ENCODE results near the gene PROSER3. TPM values are rescaled to one million over a fixed set of nuclear protein-coding genes. Genes with fewer than 3 reads are reported as not detected.

PROSER3 gene
- polyA plus RNA-seq, 1 donor (not counting 4 experiments of a cell fraction or from before 2014, with no cell fraction given), result 5.5 TPM

DNA sequence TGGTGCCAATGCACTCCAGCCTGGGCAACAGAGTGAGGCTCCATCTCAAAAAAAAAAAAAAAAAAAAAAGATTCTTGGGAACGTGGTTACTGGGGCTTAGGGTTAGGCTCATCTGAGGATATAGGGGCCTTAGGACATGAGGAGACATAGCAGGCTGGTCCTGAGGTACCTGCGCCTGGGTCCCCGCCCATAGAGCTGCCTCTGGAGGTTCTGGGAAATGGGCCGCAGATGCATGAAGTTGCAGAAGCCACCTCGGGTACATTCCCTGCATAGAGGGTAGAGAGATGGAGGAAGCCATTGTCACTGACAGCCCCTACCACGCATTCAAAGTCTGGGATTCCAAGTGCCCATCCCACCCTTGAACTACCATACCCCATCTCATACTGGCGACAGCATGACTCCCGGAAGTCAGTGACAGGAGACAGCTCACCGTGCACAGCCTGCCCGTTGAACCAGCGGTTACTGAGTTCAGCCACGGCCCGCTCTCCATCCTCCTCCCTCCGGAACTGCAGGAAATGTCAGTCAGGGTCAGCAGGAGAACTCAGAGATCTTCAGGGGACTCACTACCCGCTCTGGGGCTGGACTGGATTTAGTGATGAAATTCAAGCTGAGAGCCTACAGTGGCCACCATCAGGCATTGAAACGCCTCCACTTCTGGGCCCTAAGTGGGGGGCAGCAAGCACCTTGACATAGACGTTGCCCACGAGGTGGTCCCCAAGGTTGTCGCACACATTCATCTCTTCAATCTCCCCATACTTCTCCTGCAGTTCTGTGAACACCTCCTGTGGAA, 14.1 kb upstream of the PROSER3 start:
- H3K79me2 ChIP-seq (ENCODE audit: control insufficient read depth, insufficient read depth, low read length), result peaks cover 18% of the 10 kb centered on the region
- H3K4me2 ChIP-seq (ENCODE audit: control insufficient read depth, extremely low read depth, insufficient read depth, low read depth, low read length), result peak overlapping the region; percentile 72
- H4K20me1 ChIP-seq (ENCODE audit: control insufficient read depth, extremely low read depth, insufficient read depth, low read length), result no peaks in the 10 kb centered on the region
- H3K36me3 ChIP-seq (ENCODE audit: control insufficient read depth in 2 of 2, extremely low read depth in 1 of 2, insufficient read depth in 2 of 2, low read length in 2 of 2), result peaks cover 5 to 7% of the 10 kb centered on the region in 2 experiments
- no peaks in the 10 kb centered on the region for H3K9me3 ChIP-seq (ENCODE audit: control insufficient read depth, low read depth, low read length)
- no peaks in the 10 kb centered on the region for H3K9me1 ChIP-seq (ENCODE audit: control insufficient read depth, extremely low read depth, insufficient read depth, low read length)
- no peak overlapping the region for H3K9ac ChIP-seq (ENCODE audit: control insufficient read depth, extremely low read depth, insufficient read depth, low read length)
- peak overlapping the region in 2 of 3 experiments; percentile 93 to 98 for H3K4me3 ChIP-seq (ENCODE audit: control insufficient read depth in 2 of 3, extremely low read depth in 1 of 3, insufficient read depth in 2 of 3, low read depth in 1 of 3, low read length in 3 of 3)
- peaks cover 26% of the 10 kb centered on the region for H3K4me1 ChIP-seq (ENCODE audit: control insufficient read depth, extremely low read depth, insufficient read depth, low read length)
- no peak overlapping the region for H3K27ac ChIP-seq (ENCODE audit: control insufficient read depth, insufficient read depth, low read length)
- H3K27me3 ChIP-seq (ENCODE audit: control insufficient read depth, extremely low read depth, insufficient read depth, low read length), result no peaks in the 10 kb centered on the region
- dilution Hi-C loops (cut with MboI; ENCODE audit: extremely low pct_ligation_motif_present, low sequenced_read_pairs), result no loop called here
- DNase-seq (ENCODE audit: low read depth, low spot score), result no peak
- no peak for FAIRE-seq
- no peak overlapping the region for H2AFZ ChIP-seq (ENCODE audit: control insufficient read depth, low read length)
- TF ChIP-seq EZH2 (IDR thresholded peaks at IDR 0.05; ENCODE audit: low read length), result no peak
- TF ChIP-seq, protein P1, sequence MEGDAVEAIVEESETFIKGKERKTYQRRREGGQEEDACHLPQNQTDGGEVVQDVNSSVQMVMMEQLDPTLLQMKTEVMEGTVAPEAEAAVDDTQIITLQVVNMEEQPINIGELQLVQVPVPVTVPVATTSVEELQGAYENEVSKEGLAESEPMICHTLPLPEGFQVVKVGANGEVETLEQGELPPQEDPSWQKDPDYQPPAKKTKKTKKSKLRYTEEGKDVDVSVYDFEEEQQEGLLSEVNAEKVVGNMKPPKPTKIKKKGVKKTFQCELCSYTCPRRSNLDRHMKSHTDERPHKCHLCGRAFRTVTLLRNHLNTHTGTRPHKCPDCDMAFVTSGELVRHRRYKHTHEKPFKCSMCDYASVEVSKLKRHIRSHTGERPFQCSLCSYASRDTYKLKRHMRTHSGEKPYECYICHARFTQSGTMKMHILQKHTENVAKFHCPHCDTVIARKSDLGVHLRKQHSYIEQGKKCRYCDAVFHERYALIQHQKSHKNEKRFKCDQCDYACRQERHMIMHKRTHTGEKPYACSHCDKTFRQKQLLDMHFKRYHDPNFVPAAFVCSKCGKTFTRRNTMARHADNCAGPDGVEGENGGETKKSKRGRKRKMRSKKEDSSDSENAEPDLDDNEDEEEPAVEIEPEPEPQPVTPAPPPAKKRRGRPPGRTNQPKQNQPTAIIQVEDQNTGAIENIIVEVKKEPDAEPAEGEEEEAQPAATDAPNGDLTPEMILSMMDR (optimal IDR thresholded peaks at IDR 0.05 in 1 of 3, IDR thresholded peaks at IDR 0.05 in 1 of 3, conservative IDR thresholded peaks at IDR 0.05 in 1 of 3; ENCODE audit: extremely low read depth in 1 of 3, insufficient read depth in 2 of 3, low read length in 3 of 3), result no peak

DNA sequence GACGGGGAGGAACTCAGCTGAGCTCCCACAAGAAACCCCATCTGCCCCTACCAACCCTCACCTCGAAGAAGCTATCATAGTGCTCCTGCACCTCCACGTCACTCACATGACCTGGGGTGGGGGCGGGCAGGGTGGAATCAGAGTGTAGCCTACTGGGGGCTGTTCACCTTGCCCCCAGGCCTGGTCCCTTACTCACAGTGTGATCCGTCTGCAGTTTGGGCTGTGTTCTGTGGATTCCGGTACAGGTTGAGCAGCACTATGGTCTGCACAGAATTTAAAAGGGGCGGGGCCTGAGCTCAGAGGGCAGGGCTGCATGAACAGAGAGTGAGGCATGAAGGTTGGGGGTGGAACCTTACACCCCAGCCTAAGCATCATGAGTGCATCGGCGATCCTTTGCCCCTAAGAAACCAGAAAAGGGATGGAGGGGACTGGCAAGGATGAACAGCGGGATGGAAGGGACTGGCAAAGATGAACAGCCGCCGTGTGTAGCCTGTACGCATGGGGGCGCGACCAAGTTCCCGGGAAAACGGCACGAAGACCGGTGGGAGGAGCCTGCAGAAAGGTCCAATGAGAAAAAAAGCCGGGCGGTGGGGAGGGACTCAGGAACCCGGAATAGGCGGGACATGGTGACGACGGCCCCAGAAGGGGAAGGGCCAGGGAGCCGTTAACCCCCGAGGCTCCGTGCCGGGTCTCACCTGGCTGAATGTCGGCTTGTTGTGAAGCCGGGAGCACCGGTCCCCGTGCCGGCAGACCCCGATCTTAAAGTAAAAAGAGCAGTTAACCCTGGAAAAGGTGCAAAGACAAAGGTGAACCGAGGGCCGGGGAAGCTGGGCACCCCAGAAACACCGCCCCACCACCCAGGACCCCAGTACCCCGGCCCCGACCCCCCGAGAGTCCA, 13.3 kb upstream of the PROSER3 start:
- peak; percentile 13 for FAIRE-seq

More for the DNA sequence above, 13.3 kb upstream of the PROSER3 start:
- Histone ChIP-seq H3K9me3 (ENCODE audit: control insufficient read depth, low read depth, low read length) (no peaks in the 10 kb centered on the region), H3K36me3 (ENCODE audit: control insufficient read depth in 2 of 2, extremely low read depth in 1 of 2, insufficient read depth in 2 of 2, low read length in 2 of 2) (peaks cover 2 to 5% of the 10 kb centered on the region in 2 experiments), H2AFZ (ENCODE audit: control insufficient read depth, low read length) (peak overlapping the region; percentile 87), H3K79me2 (ENCODE audit: control insufficient read depth, insufficient read depth, low read length) (peaks cover 23% of the 10 kb centered on the region), H3K4me3 (ENCODE audit: control insufficient read depth in 2 of 3, extremely low read depth in 1 of 3, insufficient read depth in 2 of 3, low read depth in 1 of 3, low read length in 3 of 3) (peak overlapping the region; percentile 65 to 98 (median 93)), H4K20me1 (ENCODE audit: control insufficient read depth, extremely low read depth, insufficient read depth, low read length) (no peaks in the 10 kb centered on the region), H3K9ac (ENCODE audit: control insufficient read depth, extremely low read depth, insufficient read depth, low read length) (peak overlapping the region; percentile 93), H3K27ac (ENCODE audit: control insufficient read depth, insufficient read depth, low read length) (peak overlapping the region; percentile 94), H3K4me1 (ENCODE audit: control insufficient read depth, extremely low read depth, insufficient read depth, low read length) (peaks cover 30% of the 10 kb centered on the region), H3K9me1 (ENCODE audit: control insufficient read depth, extremely low read depth, insufficient read depth, low read length) (no peaks in the 10 kb centered on the region), H3K27me3 (ENCODE audit: control insufficient read depth, extremely low read depth, insufficient read depth, low read length) (no peaks in the 10 kb centered on the region), H3K4me2 (ENCODE audit: control insufficient read depth, extremely low read depth, insufficient read depth, low read depth, low read length) (peak overlapping the region; percentile 72)
- TF ChIP-seq EZH2 (IDR thresholded peaks at IDR 0.05; ENCODE audit: low read length), result no peak
- TF ChIP-seq, protein P1 (optimal IDR thresholded peaks at IDR 0.05 in 1 of 3, IDR thresholded peaks at IDR 0.05 in 1 of 3, conservative IDR thresholded peaks at IDR 0.05 in 1 of 3; ENCODE audit: extremely low read depth in 1 of 3, insufficient read depth in 2 of 3, low read length in 3 of 3), result peak in 2 of 3 experiments; percentile 10 to 46
- peak; percentile 74 for DNase-seq (ENCODE audit: low read depth, low spot score)
- dilution Hi-C loops (cut with MboI; ENCODE audit: extremely low pct_ligation_motif_present, low sequenced_read_pairs), result no loop called here

All from keratinocyte (primary cell).